MG63 (cell line): ENCODE measurements around the gene HNF4A. TPM values are rescaled to one million over a fixed set of nuclear protein-coding genes. Genes with fewer than 3 reads are reported as not detected.
A peak's percentile ranks its signal among the peaks of the same experiment; 100 is the strongest.
"Not testable (repeated sequence)": the region's sequence is repeated elsewhere in the genome, so short reads cannot be mapped to it uniquely, and the experiment has no call there.

Source experiments
- DNase-seq: peaks from one replicate; pipeline ENCODE4 v3.0.0-alpha.2; 2020
- H3K27me3 ChIP-seq: fragments of 250-450 bp; sonication (Bioruptor Pico); 2 replicates; pipeline ENCODE4 v1.5.1; 2020; ENCODE audit warnings: mild to moderate bottlenecking, moderate library complexity
- H3K36me3 ChIP-seq: fragments of 250-450 bp; sonication (Bioruptor Pico); 2 replicates; pipeline ENCODE4 v1.5.1; 2020; ENCODE audit warnings: mild to moderate bottlenecking, moderate library complexity
- H3K4me3 ChIP-seq: fragments of 250-450 bp; sonication (Bioruptor Pico); 2 replicates; pipeline ENCODE4 v1.5.1; 2020; ENCODE audit warnings: mild to moderate bottlenecking, moderate library complexity
- H3K9me3 ChIP-seq: fragments of 250-450 bp; sonication (Bioruptor Pico); 2 replicates; pipeline ENCODE4 v1.5.1; 2020; ENCODE audit warnings: mild to moderate bottlenecking, moderate library complexity
- total RNA-seq: library from RNA; depleted of rRNA; stranded (reverse); fragments of >200 nt; shearing (Covaris generic); gene quantifications from 2 replicates; pipeline ENCODE4 v1.2.3, GENCODE V29; 2014; ENCODE audit warnings: low replicate concordance; rRNA removed

The HNF4A gene
- not detected in 2 replicates for total RNA-seq

GRCh38 chr20:44355498-44356352 is at the start of gene HNF4A:
Gene HNF4A, plus strand, starts transcription at chr20:44355699. Its CDS starts 106 bp downstream, at chr20:44355805.
- Histone ChIP-seq H3K9me3 (no peaks in the 10 kb centered on the region), H3K27me3 (no peaks in the 10 kb centered on the region; the same call in 1 of the 2 replicates), H3K4me3 (no peak within 1 kb of the TSS), H3K36me3 (no peaks in the 10 kb centered on the region)
- DNase-seq, result no peak

GRCh38 chr20:44306927-44307326 is 48.6 kb upstream of the HNF4A start:
- DNase-seq, result no peak
- H3K36me3 ChIP-seq, result peaks cover 7% of the 10 kb centered on the region
- no peaks in the 10 kb centered on the region for H3K9me3 ChIP-seq
- no peak overlapping the region for H3K4me3 ChIP-seq
- H3K27me3 ChIP-seq, result no peaks in the 10 kb centered on the region

- peaks cover 2% of the 10 kb centered on the region; the same call in 1 of the 2 replicates for H3K9me3 ChIP-seq
- H3K27me3 ChIP-seq, result no peaks in the 10 kb centered on the region
- peak; percentile 76 for DNase-seq
- peak overlapping the region; percentile 92 for H3K4me3 ChIP-seq
- H3K36me3 ChIP-seq, result peaks cover 3% of the 10 kb centered on the region; the same call in 1 of the 2 replicates
Observed at GRCh38 chr20:44309763-44310663, 45.5 kb upstream of the HNF4A start.

- H3K36me3 ChIP-seq, result peaks cover 3% of the 10 kb centered on the region; the same call in 1 of the 2 replicates
- H3K9me3 ChIP-seq, result peaks cover 2% of the 10 kb centered on the region; the same call in 1 of the 2 replicates
- peak within 1 kb of the TSS; percentile 92 for H3K4me3 ChIP-seq
- DNase-seq, result peak; percentile 99
- no peaks in the 10 kb centered on the region for H3K27me3 ChIP-seq
Observed at GRCh38 chr20:44310664-44311639, 44.5 kb upstream of the HNF4A start, which contains the start of gene FITM2. Gene FITM2, minus strand, starts transcription at chr20:44311202. Its CDS starts 54 bp downstream, at chr20:44311148.

- H3K4me3 ChIP-seq, result no peak overlapping the region
- peaks cover 2% of the 10 kb centered on the region for H3K9me3 ChIP-seq
- DNase-seq, result no peak
- H3K27me3 ChIP-seq, result no peaks in the 10 kb centered on the region
- H3K36me3 ChIP-seq, result no peaks in the 10 kb centered on the region
Observed at GRCh38 chr20:44314870-44315269, 40.6 kb upstream of the HNF4A start.

- no peak overlapping the region for H3K4me3 ChIP-seq
- no peaks in the 10 kb centered on the region for H3K27me3 ChIP-seq
- H3K9me3 ChIP-seq, result peaks cover 6% of the 10 kb centered on the region
- no peak for DNase-seq
- H3K36me3 ChIP-seq, result no peaks in the 10 kb centered on the region
Observed at GRCh38 chr20:44319839-44320422, 35.6 kb upstream of the HNF4A start.

GRCh38 chr20:44324343-44324742 is 31.2 kb upstream of the HNF4A start:
- Histone ChIP-seq H3K27me3 (no peaks in the 10 kb centered on the region), H3K9me3 (peaks cover 5% of the 10 kb centered on the region; the same call in 1 of the 2 replicates), H3K36me3 (no peaks in the 10 kb centered on the region), H3K4me3 (no peak overlapping the region)
- DNase-seq, result peak; percentile 98

- Histone ChIP-seq H3K36me3 (no peaks in the 10 kb centered on the region), H3K4me3 (no peak overlapping the region), H3K27me3 (no peaks in the 10 kb centered on the region), H3K9me3 (no peaks in the 10 kb centered on the region)
- no peak for DNase-seq
Observed at GRCh38 chr20:44326391-44327159, 28.9 kb upstream of the HNF4A start.

GRCh38 chr20:44327748-44328147 is 27.8 kb upstream of the HNF4A start:
- H3K4me3 ChIP-seq, H3K36me3 ChIP-seq: not testable (repeated sequence)

GRCh38 chr20:44328428-44328827 is 27.1 kb upstream of the HNF4A start:
- no peaks in the 10 kb centered on the region for H3K36me3 ChIP-seq
- H3K4me3 ChIP-seq, result no peak overlapping the region
- H3K9me3 ChIP-seq, result no peaks in the 10 kb centered on the region
- H3K27me3 ChIP-seq, result no peaks in the 10 kb centered on the region
- no peak for DNase-seq

More at GRCh38 chr20:44327748-44328147, 27.8 kb upstream of the HNF4A start:
- H3K9me3 ChIP-seq, DNase-seq, H3K27me3 ChIP-seq: not testable (repeated sequence)

- H3K36me3 ChIP-seq, result no peaks in the 10 kb centered on the region
- no peaks in the 10 kb centered on the region for H3K9me3 ChIP-seq
- DNase-seq, result no peak
- no peaks in the 10 kb centered on the region for H3K27me3 ChIP-seq
- H3K4me3 ChIP-seq, result no peak overlapping the region
Observed at GRCh38 chr20:44331201-44331600, 24.3 kb upstream of the HNF4A start.

GRCh38 chr20:44334306-44334705 is 21.2 kb upstream of the HNF4A start:
- no peak for DNase-seq
- H3K36me3 ChIP-seq, result no peaks in the 10 kb centered on the region
- H3K27me3 ChIP-seq, result no peaks in the 10 kb centered on the region
- no peak overlapping the region for H3K4me3 ChIP-seq
- no peaks in the 10 kb centered on the region for H3K9me3 ChIP-seq

GRCh38 chr20:44334709-44335108 is 20.8 kb upstream of the HNF4A start:
- H3K27me3 ChIP-seq, result no peaks in the 10 kb centered on the region
- H3K4me3 ChIP-seq, result no peak overlapping the region
- H3K9me3 ChIP-seq, result no peaks in the 10 kb centered on the region
- DNase-seq, result no peak
- H3K36me3 ChIP-seq, result no peaks in the 10 kb centered on the region

- Histone ChIP-seq H3K27me3 (no peaks in the 10 kb centered on the region), H3K9me3 (no peaks in the 10 kb centered on the region), H3K36me3 (no peaks in the 10 kb centered on the region), H3K4me3 (no peak overlapping the region)
- DNase-seq, result no peak
Observed at GRCh38 chr20:44335675-44336074, 19.8 kb upstream of the HNF4A start.

- Histone ChIP-seq H3K27me3 (no peaks in the 10 kb centered on the region), H3K4me3 (no peak overlapping the region), H3K9me3 (no peaks in the 10 kb centered on the region), H3K36me3 (no peaks in the 10 kb centered on the region)
- DNase-seq, result no peak
Observed at GRCh38 chr20:44336086-44336485, 19.4 kb upstream of the HNF4A start.
